HG03439 (cell line): ENCODE results near the gene PWWP2B.

Experiments used
- ATAC-seq: cut with Tn5 transposase; IDR thresholded peaks from one replicate; pipeline ENCODE4 v1.9.1; 2021; ENCODE audit warnings: mild to moderate bottlenecking, moderate library complexity; ENCODE audit not compliant: unreplicated experiment

The PWWP2B gene

GRCh38 chr10:132455986-132456847 is 59.2 kb downstream of the PWWP2B start:
- ATAC-seq, result no peak

- no peak for ATAC-seq
Observed at GRCh38 chr10:132456881-132457280, 59.9 kb downstream of the PWWP2B start.

- ATAC-seq, result no peak
Observed at GRCh38 chr10:132457328-132458070, 60.5 kb downstream of the PWWP2B start.

GRCh38 chr10:132458071-132458585 is 61.1 kb downstream of the PWWP2B start:
- ATAC-seq, result no peak

GRCh38 chr10:132458586-132459300 is 61.7 kb downstream of the PWWP2B start:
- ATAC-seq, result no peak

- no peak for ATAC-seq
Observed at GRCh38 chr10:132459301-132460003, 62.5 kb downstream of the PWWP2B start.

GRCh38 chr10:132460071-132460470 is 63.1 kb downstream of the PWWP2B start:
- no peak for ATAC-seq

GRCh38 chr10:132460691-132461090 is 63.7 kb downstream of the PWWP2B start:
- ATAC-seq, result no peak

- ATAC-seq, result no peak
Observed at GRCh38 chr10:132461103-132461682, 64.2 kb downstream of the PWWP2B start.

GRCh38 chr10:132461683-132462231 is 64.8 kb downstream of the PWWP2B start:
- ATAC-seq, result no peak

GRCh38 chr10:132462463-132463332 is 65.7 kb downstream of the PWWP2B start:
- no peak for ATAC-seq

- ATAC-seq, result no peak
Observed at GRCh38 chr10:132463333-132464255, 66.6 kb downstream of the PWWP2B start.

GRCh38 chr10:132464256-132465192 is 67.5 kb downstream of the PWWP2B start:
- no peak for ATAC-seq

GRCh38 chr10:132465193-132465888 is 68.3 kb downstream of the PWWP2B start:
- ATAC-seq, result no peak

GRCh38 chr10:132465889-132466519 is 69.0 kb downstream of the PWWP2B start:
- ATAC-seq, result no peak
